Calu3 (cell line): ENCODE data around the gene VPS26C. TPM values are rescaled to one million over a fixed set of nuclear protein-coding genes. Genes with fewer than 3 reads are reported as not detected.

Experiments
- BruUV-seq: library from RNA; stranded (reverse); fragments of 400-500 nt; replicated peaks from 2 replicates; lab custom pipeline; 2021; lab: Mats Ljungman, UMichigan
- CTCF ChIA-PET: fragments of 300-600 bp; sonication (Branson Sonifier 250); formaldehyde crosslinking; loops from one replicate; lab custom pipeline; 2022; ENCODE audit warnings: antibody characterized with exemption; lab: Charles Lee
- DNase-seq: peaks from one replicate; pipeline ENCODE4 v3.0.0; 2022
- H3K27ac Mint-ChIP-seq: one replicate; pipeline ENCODE4 v1.8.0; 2022; ENCODE audit warnings: mixed read lengths; ENCODE audit not compliant: unreplicated experiment
- H3K27me3 Mint-ChIP-seq: one replicate; pipeline ENCODE4 v1.8.0; 2022; ENCODE audit warnings: mixed read lengths; ENCODE audit not compliant: unreplicated experiment
- H3K36me3 Mint-ChIP-seq: one replicate; pipeline ENCODE4 v1.8.0; 2022; ENCODE audit warnings: mild to moderate bottlenecking, moderate library complexity, mixed read lengths; ENCODE audit not compliant: insufficient read depth, unreplicated experiment
- H3K4me1 Mint-ChIP-seq: one replicate; pipeline ENCODE4 v1.8.0; 2022; ENCODE audit warnings: mild to moderate bottlenecking, low read depth, mixed read lengths; ENCODE audit not compliant: unreplicated experiment
- H3K4me3 Mint-ChIP-seq: one replicate; pipeline ENCODE4 v1.8.0; 2022; ENCODE audit warnings: mild to moderate bottlenecking, low read depth, moderate library complexity, mixed read lengths; ENCODE audit not compliant: unreplicated experiment
- H3K9me3 Mint-ChIP-seq: one replicate; pipeline ENCODE4 v1.8.0; 2022; ENCODE audit warnings: low read depth, mixed read lengths; ENCODE audit not compliant: unreplicated experiment
- CTCF ChIP-seq: fragments of 200-600 bp; IDR thresholded peaks from one replicate; pipeline ENCODE4 v1.8.0; 2022; ENCODE audit warnings: antibody characterized with exemption; ENCODE audit not compliant: unreplicated experiment
- intact Hi-C: fragments of 100-400 bp; cut with micrococcal nuclease; formaldehyde crosslinking; loops from one replicate; pipeline ENCODE4 v1.10.0; 2022; ENCODE audit not compliant: unreplicated experiment
- total RNA-seq: library from RNA; stranded (reverse); gene quantifications from 2 replicates; pipeline ENCODE4 v1.2.3, GENCODE V29; 2022

Gene VPS26C
- total RNA-seq, 1 experiment from 2014 or later: 32.3 TPM

GRCh38 chr21:37263827-37264600 is 3.1 kb downstream of the VPS26C start:
- peaks cover 25% of the 10 kb centered on the region for H3K36me3 Mint-ChIP-seq
- no peak overlapping the region for H3K4me3 Mint-ChIP-seq
- CTCF ChIA-PET: no interaction called here
- no peak for TF ChIP-seq CTCF
- no peaks in the 10 kb centered on the region for H3K9me3 Mint-ChIP-seq
- no TSS peak for BruUV-seq
- DNase-seq: no peak
- no peaks in the 10 kb centered on the region for H3K4me1 Mint-ChIP-seq
- intact Hi-C loops: no loop called here
- H3K27ac Mint-ChIP-seq: no peak overlapping the region
- H3K27me3 Mint-ChIP-seq: no peaks in the 10 kb centered on the region

- intact Hi-C loops: no loop called here
- TF ChIP-seq CTCF: no peak
- H3K4me1 Mint-ChIP-seq: peaks cover 10% of the 10 kb centered on the region
- no peak for DNase-seq
- no peaks in the 10 kb centered on the region for H3K9me3 Mint-ChIP-seq
- no peak overlapping the region for H3K27ac Mint-ChIP-seq
- CTCF ChIA-PET: no interaction called here
- H3K4me3 Mint-ChIP-seq: no peak overlapping the region
- peaks cover 26% of the 10 kb centered on the region for H3K36me3 Mint-ChIP-seq
- no peaks in the 10 kb centered on the region for H3K27me3 Mint-ChIP-seq
- BruUV-seq: no TSS peak
These were observed 7.7 kb downstream of the VPS26C start for GRCh38 chr21:37259426-37259825.

DNA sequence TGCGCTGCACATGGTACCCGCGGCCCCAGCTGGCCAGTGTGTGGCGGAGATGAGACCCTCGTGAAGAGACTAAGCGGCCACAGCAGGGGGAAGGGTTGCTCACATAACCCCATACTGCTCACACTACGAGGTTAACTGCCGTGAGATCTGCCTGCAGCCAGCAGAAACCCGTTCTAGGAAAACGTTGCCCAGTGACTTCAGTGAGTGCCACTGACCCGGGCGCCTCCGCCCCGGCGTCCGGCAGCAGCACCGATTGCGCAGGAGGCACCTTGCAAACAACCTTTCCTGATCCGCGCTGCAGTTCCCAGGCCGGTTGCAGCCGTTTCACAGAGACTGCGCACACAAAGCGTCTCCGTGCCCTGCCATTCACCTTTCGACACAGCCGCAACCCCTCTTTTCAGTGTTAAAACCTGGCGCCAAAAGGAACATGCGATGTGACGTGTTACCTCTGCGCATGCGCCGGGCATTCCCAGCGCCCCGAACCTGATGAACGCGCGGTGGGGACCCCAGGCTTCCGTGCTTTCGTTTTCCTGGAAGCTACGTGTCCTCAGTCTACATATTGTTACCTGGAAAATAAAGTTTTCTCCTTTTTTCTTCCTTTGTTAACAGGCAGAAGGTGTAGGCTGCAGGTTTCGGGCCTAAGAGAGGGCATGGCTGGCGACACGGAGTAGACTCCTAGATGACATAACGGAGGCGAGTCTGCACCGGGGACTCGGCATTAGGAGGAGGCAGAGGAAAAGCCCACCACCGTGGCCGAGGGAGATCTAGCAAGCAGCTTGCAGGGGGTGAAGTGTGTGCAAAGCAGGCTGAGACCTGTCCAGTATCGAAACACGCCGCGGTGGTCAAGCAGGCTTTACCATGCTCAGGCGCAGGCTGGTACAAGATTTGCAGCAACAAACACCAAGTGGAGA is 8.9 kb downstream of the VPS26C start:
- H3K27ac Mint-ChIP-seq: peak overlapping the region; percentile 91
- H3K27me3 Mint-ChIP-seq: no peaks in the 10 kb centered on the region
- TF ChIP-seq CTCF: no peak
- peaks cover 26% of the 10 kb centered on the region for H3K36me3 Mint-ChIP-seq
- peaks cover 16% of the 10 kb centered on the region for H3K4me1 Mint-ChIP-seq
- no peaks in the 10 kb centered on the region for H3K9me3 Mint-ChIP-seq
- intact Hi-C loops: no loop called here
- CTCF ChIA-PET: interaction anchor here (1.0 kb wide), 1 partner anchor 9 kb away, joined by 4 read pairs; the partner anchor contains the start of gene VPS26C
- TSS peak; percentile 94 for BruUV-seq
- peak; percentile 63 for DNase-seq
- H3K4me3 Mint-ChIP-seq: peak overlapping the region; percentile 89

- CTCF ChIA-PET: interaction anchor here (1.0 kb wide), 1 partner anchor 10 kb away, joined by 4 read pairs; the partner anchor contains the start of gene VPS26C
- H3K36me3 Mint-ChIP-seq: peaks cover 26% of the 10 kb centered on the region
- no peaks in the 10 kb centered on the region for H3K27me3 Mint-ChIP-seq
- peak; percentile 21 for DNase-seq
- no peak for TF ChIP-seq CTCF
- BruUV-seq: no TSS peak
- peak overlapping the region; percentile 89 for H3K4me3 Mint-ChIP-seq
- H3K9me3 Mint-ChIP-seq: no peaks in the 10 kb centered on the region
- H3K4me1 Mint-ChIP-seq: peaks cover 16% of the 10 kb centered on the region
- H3K27ac Mint-ChIP-seq: peak overlapping the region; percentile 91
- intact Hi-C loops: no loop called here
These were observed 9.6 kb downstream of the VPS26C start for GRCh38 chr21:37257511-37257966.
